Urinary bladder (tissue), 4 donors: ENCODE results near the gene ALG1L2. TPM values are rescaled to one million over a fixed set of nuclear protein-coding genes. Genes with fewer than 3 reads are reported as not detected.
"Not testable (repeated sequence)": the region's sequence is repeated elsewhere in the genome, so short reads cannot be mapped to it uniquely, and the experiment has no call there.

ENCODE experiments used
- DNase-seq: peaks from one replicate; pipeline ENCODE4 v3.0.0-alpha.2; 2015; ENCODE audit errors: extremely low spot score
- H3K27ac ChIP-seq: one replicate; pipeline ENCODE4 v1.5.1; 2013; ENCODE audit warnings: low read depth, mild to moderate bottlenecking, moderate library complexity
- H3K36me3 ChIP-seq: one replicate; pipeline ENCODE4 v1.6.1; 2013; ENCODE audit warnings: mild to moderate bottlenecking, moderate library complexity; ENCODE audit not compliant: insufficient read depth
- H3K4me1 ChIP-seq: one replicate; pipeline ENCODE4 v1.6.1; 2013; ENCODE audit warnings: mild to moderate bottlenecking, moderate library complexity; ENCODE audit not compliant: insufficient read depth
- H3K4me3 ChIP-seq: one replicate; pipeline ENCODE4 v1.5.1; 2013; ENCODE audit warnings: low read depth, low read length
- WGBS: extraction: QIAGEN DNeasy Blood & Tissue Kit; methylation state at CpG from one replicate; pipeline ENCODE4 v1.1.7; 2013; 5-methylcytosine and 5-hydroxymethylcytosine counted together
- polyA plus RNA-seq: library from polyadenylated mRNA; stranded (reverse); fragments of 200-250 nt; gene quantifications from one replicate; pipeline ENCODE4 v1.2.3, GENCODE V29; 2013
- total RNA-seq: library from RNA; depleted of rRNA; stranded (reverse); fragments of >200 nt; gene quantifications from one replicate; pipeline ENCODE4 v1.2.3, GENCODE V29; 2014
- donor health status: healthy with polysubstance abuse.
- donor health status: healthy.

ALG1L2 gene, protein sequence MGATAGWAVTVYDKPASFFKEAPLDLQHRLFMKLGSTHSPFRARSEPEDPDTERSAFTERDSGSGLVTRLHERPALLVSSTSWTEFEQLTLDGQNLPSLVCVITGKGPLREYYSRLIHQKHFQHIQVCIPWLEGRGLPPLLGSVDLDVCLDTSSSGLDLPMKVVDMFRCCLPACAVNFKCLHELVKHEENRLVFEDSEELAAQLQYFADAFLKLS
- total RNA-seq (0.85 TPM), polyA plus RNA-seq (not detected)

DNA sequence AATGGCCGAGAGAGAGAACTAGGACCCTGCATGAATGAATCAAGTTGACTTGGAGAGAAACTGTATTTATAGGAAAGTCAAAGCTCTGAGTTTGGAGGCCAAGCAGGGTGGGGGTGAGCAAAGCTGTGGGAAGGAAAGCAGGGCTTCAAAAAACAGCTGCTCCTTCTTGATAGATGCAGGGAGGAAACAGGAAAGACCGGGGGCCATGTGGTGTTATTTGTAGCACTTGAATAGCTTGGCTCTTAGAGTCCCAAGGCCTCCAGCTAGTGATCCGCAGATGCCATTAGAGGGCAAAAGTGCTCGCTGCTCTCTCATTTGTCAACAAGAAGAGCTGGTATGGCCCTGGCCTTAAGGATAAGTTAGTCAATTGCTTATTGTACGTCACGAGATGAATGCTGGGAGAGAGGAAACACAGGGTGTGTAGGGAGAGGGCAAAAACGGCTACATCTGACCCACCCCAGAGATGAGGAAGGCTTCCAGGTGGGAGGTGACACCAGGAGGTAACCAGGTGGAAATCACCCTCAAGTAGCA lies at the start of gene ALG1L2:
ALG1L2 (plus strand) TSS at position 481 of the 531 bp plus-strand sequence. CDS start 186 bp downstream, outside the sequence.
- Histone ChIP-seq H3K4me1 (no peaks in the 10 kb centered on the region), H3K27ac (no peak within 1 kb of the TSS), H3K4me3 (no peak within 1 kb of the TSS), H3K36me3 (no peaks in the 10 kb centered on the region)
- WGBS: 38% methylated on average over 7 of the region's 7 CpGs
- DNase-seq: no peak

DNA sequence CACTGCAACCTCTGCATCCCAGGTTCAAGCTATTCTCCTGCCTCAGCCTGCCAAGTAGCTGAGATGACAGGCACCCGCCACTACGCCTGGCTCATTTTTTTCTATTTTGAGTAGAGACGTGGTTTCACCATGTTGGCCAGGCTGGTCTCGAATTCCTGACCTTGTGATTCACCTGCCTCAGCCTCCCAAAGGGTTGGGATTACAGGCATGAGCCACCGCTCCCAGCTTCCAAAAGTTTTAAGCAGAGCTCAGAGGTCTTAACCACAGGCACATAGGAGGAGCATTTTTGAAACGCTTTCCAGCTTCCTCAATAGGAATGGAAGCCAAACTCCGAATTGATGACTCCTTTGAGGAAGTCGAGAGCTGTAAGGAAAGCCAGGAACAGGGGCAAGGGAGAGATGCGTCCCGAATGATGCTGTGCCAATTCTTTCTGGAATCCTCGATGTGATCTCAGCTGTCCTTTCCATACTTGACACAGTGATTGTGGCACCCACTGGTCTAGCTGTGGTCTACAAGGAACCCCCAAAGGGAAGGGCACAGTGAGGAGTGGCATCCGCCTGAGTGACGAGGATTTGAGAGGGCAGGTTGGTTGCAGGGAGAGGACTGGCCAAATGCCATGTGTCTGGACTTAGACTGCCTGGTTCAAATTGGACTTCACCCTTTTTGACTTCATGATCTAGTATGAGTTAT lies 44.4 kb upstream of the ALG1L2 start:
- not testable (repeated sequence) for H3K4me3 ChIP-seq, H3K4me1 ChIP-seq, H3K27ac ChIP-seq, H3K36me3 ChIP-seq, DNase-seq
- WGBS: 65% methylated on average over 12 of the region's 13 CpGs

DNA sequence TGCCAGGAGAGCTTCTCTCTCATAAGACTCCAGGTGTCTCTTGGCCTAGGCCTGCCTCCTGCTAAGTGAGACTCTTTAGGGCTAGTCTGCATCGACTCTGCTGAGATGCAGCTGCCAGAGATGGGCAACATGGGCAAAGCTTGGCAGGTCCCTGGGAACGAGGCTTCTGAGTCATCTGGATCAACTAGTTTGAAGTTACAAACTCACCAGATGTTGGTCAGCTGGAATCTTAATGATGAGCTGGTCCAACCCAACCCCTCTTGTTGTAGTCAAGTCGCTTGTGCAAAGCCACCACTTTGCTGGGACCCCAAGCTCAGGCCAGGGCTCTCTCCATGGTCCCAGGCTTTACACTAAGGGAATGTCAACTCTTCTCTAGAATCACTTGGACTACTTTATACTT lies 38.9 kb upstream of the ALG1L2 start:
- not testable (repeated sequence) for H3K4me3 ChIP-seq, H3K36me3 ChIP-seq, H3K27ac ChIP-seq, DNase-seq, H3K4me1 ChIP-seq
- WGBS: 78% methylated on average over 3 of the region's 3 CpGs

DNA sequence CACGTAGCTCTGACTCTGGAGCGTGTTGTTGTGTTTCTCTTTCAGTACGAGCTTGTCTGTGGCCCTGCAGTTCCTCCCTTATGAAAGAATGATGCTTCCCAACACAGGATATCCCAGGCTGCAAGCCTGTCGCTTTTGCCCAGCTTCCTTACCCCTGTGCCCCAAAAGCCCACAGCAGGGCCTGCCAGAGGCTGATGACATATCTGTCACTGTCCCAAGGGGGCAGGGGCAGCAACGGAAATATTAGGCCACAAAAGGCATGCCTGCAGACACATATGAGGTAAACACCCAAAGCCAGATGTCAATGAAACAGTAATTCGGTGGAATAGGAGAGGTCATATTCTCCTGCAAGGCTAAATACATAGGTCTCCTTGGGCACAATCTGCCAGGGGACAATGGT lies 38.0 kb upstream of the ALG1L2 start:
- not testable (repeated sequence) for H3K4me3 ChIP-seq, DNase-seq, H3K36me3 ChIP-seq, H3K4me1 ChIP-seq, H3K27ac ChIP-seq
- 60% methylated on average over 6 of the region's 6 CpGs for WGBS

DNA sequence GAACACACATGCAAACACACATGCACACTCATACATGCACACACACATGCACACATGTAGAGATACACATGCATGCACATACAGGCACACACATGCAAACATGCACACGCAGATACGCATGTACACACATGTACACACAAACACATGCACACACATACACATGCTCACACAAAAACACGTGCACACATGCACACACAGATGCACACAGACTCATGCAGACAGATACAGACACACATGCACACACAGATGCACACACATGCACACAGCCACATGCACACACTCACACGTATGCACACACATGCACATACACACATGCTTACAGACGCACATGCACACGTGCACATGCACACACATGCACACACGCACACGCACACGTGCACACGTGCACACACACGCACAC lies 37.3 kb upstream of the ALG1L2 start:
- Histone ChIP-seq H3K4me1 (no peaks in the 10 kb centered on the region), H3K4me3 (no peak overlapping the region), H3K36me3 (no peaks in the 10 kb centered on the region), H3K27ac (no peak overlapping the region)
- no peak for DNase-seq
- WGBS: 85% methylated on average over 11 of the region's 11 CpGs

DNA sequence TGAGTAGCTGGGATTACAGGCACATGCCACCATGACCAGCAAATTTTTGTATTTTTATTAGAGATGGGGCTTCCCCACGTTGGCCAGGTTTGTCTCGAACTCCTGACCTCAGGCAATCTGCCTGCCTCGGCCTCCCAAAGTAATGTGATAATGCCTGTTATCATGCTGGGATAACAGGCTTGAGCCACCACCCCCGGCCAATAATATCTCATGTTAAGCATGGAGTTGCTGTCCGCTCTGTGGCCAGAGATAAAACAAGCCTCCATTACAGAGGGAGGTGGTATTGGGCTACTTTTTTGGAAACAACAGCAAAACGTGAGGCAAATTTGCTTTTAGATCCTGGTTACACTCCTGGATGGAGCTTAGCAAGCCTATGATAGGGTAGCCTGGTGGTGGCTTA lies 32.9 kb upstream of the ALG1L2 start:
- no peaks in the 10 kb centered on the region for H3K4me1 ChIP-seq
- no peak for DNase-seq
- WGBS: 83% methylated on average over 6 of the region's 6 CpGs
- H3K27ac ChIP-seq: no peak overlapping the region
- H3K4me3 ChIP-seq: no peak overlapping the region
- H3K36me3 ChIP-seq: no peaks in the 10 kb centered on the region

DNA sequence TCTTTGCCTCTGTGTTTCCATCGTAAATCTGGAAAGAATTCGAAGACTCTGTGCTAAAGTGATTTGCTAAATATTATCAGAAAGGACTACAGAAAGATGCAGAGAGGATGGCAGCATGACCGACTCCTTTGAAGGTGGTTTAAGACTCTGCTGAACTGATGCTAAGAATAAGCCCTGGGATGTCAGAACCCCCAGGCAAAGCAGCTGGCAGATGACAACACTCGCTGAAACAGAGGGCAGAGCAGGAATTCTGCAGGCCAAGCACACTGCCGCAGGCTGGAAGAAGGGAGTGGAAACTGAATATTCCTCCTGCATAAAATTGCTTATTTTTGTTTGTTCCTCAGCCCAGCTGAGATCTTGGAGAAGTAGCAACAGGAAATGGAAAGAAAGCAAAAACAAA lies 29.3 kb upstream of the ALG1L2 start:
- not testable (repeated sequence) for H3K4me1 ChIP-seq, H3K27ac ChIP-seq, H3K36me3 ChIP-seq, H3K4me3 ChIP-seq, DNase-seq
- WGBS: 31% methylated on average over 5 of the region's 5 CpGs

DNA sequence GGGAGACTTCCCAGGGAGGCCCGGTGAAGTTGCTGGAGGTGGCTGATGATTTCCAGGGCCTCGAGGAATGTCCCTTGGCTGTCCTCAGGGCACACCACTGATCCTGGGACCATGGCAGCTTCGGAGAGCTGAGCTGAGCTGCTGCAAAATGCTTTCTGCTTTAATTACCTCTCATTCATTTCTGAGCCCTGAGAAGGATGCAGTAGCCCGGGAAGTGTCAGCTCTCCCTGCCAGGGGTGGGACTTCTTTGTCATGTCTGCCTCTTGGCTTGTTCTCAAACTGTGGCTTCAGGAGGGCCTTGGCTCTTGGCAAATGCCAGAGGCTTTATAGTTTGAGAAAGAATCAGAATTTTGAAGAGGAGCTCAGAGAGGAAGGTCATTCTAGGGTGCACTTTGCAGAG lies 28.7 kb upstream of the ALG1L2 start:
- WGBS: 33% methylated on average over 4 of the region's 4 CpGs
- H3K27ac ChIP-seq, H3K4me1 ChIP-seq, H3K4me3 ChIP-seq, H3K36me3 ChIP-seq, DNase-seq: not testable (repeated sequence)

DNA sequence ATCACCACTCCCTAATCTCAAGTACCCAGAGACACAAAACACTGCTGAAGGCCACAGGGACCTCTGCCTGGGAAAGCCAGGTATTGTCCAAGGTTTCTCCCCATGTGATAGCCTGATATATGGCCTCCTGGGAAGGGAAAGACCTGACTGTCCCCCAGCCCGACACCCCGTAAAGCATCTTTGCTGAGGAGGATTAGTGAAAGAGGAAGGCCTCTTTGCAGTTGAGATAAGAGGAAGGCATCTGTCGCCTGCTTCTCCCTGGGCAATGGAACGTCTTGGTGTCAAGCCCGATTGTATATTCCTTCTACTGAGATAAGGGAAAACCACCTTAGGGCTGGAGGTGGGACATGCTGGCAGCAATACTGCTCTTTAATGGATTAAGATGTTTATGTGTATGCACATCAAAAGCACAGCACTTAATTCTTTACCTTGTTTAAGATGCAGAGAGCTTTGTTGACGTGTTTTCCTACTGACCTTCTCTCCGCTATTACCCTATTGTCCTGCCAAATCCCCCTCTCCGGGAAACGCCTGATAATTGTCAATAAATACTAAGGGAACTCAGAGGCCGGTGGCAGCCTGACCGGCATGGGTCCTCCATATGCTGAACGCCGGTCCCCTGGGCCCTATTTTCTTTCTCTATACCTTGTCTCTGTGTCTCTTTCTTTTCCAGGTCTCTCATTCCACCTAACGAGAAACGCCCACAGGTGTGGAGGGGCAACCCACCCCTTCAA lies 23.9 kb upstream of the ALG1L2 start:
- WGBS: 66% methylated on average over 15 of the region's 15 CpGs
- DNase-seq, H3K27ac ChIP-seq, H3K4me1 ChIP-seq, H3K4me3 ChIP-seq, H3K36me3 ChIP-seq: not testable (repeated sequence)

DNA sequence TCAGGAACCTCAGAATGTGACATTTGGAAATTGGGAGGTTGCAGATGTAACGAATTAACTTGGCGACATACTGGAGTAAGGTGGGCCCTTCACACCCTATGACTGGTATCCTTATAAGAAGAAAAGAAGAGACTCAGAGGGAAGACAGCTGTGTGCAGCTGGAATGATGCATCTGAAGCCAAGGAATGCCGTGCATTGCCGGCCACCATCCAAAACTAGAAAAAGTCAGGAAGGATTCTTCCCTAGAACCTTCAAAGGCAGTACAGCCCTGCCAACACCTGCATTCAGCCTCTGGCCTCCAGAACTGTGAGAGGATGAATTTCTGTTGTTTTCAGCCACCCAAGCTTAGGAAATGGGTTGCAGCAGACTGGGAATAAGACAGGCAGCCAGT lies 23.4 kb upstream of the ALG1L2 start:
- not testable (repeated sequence) for H3K4me1 ChIP-seq, DNase-seq, H3K27ac ChIP-seq, H3K36me3 ChIP-seq, H3K4me3 ChIP-seq
- WGBS: 44% methylated on average over 2 of the region's 4 CpGs

DNA sequence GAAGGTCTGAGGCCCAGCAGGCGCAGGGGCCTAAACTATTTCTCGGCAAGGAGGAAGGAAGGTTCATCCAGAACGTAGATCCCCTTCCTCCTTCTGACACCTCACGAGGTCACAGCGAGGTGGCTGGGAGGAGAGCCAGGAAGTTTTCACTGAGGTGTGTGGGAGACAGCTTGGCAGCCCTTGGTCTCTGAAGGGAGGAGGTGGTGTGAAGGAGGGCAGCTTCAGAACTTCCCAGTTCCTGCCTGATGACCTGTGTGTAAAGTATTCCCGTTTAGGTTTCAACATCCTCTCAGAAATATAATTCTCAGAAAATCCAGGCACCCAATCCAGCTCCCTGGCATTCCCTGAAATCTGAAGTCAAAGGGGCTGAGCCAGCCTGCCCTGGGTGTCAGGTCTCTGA lies 22.9 kb upstream of the ALG1L2 start:
- H3K4me3 ChIP-seq, H3K27ac ChIP-seq, H3K4me1 ChIP-seq, DNase-seq, H3K36me3 ChIP-seq: not testable (repeated sequence)
- 22% methylated on average over 6 of the region's 6 CpGs for WGBS

DNA sequence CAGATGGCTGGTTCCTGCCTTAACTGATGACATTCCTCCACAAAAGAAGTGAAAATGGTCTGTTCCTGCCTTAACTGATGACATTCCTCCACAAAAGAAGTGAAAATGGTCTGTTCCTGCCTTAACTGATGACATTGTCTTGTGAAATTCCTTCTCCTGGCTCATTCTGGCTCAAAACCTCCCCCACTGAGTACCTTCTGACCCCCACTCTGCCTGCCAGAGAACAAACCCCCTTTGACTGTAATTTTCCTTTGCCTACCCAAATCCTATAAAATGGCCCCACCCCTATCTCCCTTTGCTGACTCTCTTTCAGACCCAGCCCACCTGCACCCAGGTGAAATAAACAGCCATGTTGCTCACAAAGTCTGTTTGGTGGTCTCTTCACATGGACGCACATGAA lies 22.5 kb upstream of the ALG1L2 start:
- not testable (repeated sequence) for H3K27ac ChIP-seq, DNase-seq, H3K4me1 ChIP-seq, H3K36me3 ChIP-seq, H3K4me3 ChIP-seq
- 100% methylated on average over 1 of the region's 1 CpG for WGBS

DNA sequence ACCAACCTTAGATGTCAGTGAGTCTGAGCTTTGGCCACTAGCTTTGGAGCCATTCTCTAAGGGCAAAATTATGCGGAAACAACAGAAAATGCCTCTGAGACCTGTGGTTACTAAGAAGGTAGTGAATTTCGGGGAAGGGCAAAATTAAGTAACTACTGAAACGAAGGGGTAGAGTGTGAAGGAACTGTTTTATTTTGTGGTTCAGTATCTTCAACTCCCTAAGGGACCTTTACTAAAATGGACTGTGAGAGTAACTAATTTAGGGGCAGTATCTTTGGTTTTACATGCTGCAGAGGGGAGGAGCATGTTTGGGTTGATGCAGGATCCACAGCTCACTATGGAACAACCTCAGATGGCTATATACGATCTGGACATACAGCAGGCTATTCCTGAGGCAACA lies 8.0 kb upstream of the ALG1L2 start:
- H3K36me3 ChIP-seq: no peaks in the 10 kb centered on the region
- H3K27ac ChIP-seq: no peak overlapping the region
- DNase-seq: no peak
- WGBS: 84% methylated on average over 4 of the region's 4 CpGs
- H3K4me3 ChIP-seq: no peak overlapping the region
- no peaks in the 10 kb centered on the region for H3K4me1 ChIP-seq

DNA sequence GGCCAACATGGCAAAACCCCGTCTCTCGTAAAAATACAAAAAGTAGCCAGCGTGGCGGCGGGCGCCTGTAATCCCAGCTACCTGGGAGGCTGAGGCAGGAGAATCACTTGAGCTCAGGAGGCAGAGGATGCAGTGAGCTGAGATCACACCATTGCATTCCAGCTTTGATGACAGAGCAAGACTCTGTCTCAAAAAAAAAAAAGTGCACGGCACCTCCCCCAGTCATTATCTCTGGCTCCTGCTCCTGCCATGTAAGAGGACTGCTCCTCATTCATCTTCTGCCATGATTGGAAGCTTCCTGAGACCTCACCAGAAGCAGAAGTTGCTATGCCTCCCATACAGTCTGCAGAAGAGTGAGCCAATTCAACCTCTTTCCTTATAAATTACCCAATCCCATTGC lies 4.0 kb upstream of the ALG1L2 start:
- 90% methylated on average over 7 of the region's 7 CpGs for WGBS
- H3K36me3 ChIP-seq: no peaks in the 10 kb centered on the region
- DNase-seq: no peak

More for the DNA sequence above, 4.0 kb upstream of the ALG1L2 start:
- H3K4me1 ChIP-seq: no peaks in the 10 kb centered on the region
- no peak overlapping the region for H3K4me3 ChIP-seq
- no peak overlapping the region for H3K27ac ChIP-seq
